H9 (cell line): ENCODE results near the gene WSB1. TPM values are rescaled to one million over a fixed set of nuclear protein-coding genes. Genes with fewer than 3 reads are reported as not detected.

Source experiments
- DNase-seq: peaks from one replicate; pipeline ENCODE4 v3.0.0-alpha.2; 2017
- H2AFZ ChIP-seq: one replicate; pipeline ENCODE4 v1.6.1; 2013; ENCODE audit warnings: mild to moderate bottlenecking, low read length, control low read depth, moderate library complexity
- H2AK5ac ChIP-seq: 2 replicates; pipeline ENCODE4 v1.6.1; 2013; ENCODE audit warnings: low read length, control low read depth, mixed read lengths; ENCODE audit not compliant: insufficient read length
- H2BK120ac ChIP-seq: one replicate; pipeline ENCODE4 v1.6.1; 2013; ENCODE audit warnings: low read depth, mild to moderate bottlenecking, low read length, control low read depth, inconsistent platforms; ENCODE audit not compliant: poor library complexity, severe bottlenecking
- H2BK12ac ChIP-seq: 2 replicates; pipeline ENCODE4 v1.6.1; 2013; ENCODE audit warnings: low read length, control low read depth, mixed read lengths, low read depth; ENCODE audit not compliant: insufficient read length
- H2BK15ac ChIP-seq: 2 replicates; pipeline ENCODE4 v1.6.1; 2013; ENCODE audit warnings: low read depth, low read length, control low read depth
- H2BK20ac ChIP-seq: one replicate; pipeline ENCODE4 v1.6.1; 2013; ENCODE audit warnings: low read depth, mild to moderate bottlenecking, low read length, control low read depth, inconsistent platforms; ENCODE audit not compliant: poor library complexity, severe bottlenecking
- H2BK5ac ChIP-seq: 2 replicates; pipeline ENCODE4 v1.6.1; 2013; ENCODE audit warnings: low read length, control low read depth, mixed read lengths; ENCODE audit not compliant: insufficient read length
- H3K14ac ChIP-seq: 2 replicates; pipeline ENCODE4 v1.6.1; 2013; ENCODE audit warnings: low read length, control low read depth; ENCODE audit not compliant: insufficient read depth
- H3K18ac ChIP-seq: 2 replicates; pipeline ENCODE4 v1.6.1; 2013; ENCODE audit warnings: low read depth, mild to moderate bottlenecking, mixed read lengths, low read length, control low read depth; ENCODE audit not compliant: insufficient read length
- H3K23ac ChIP-seq: 2 replicates; pipeline ENCODE4 v1.6.1; 2013; ENCODE audit warnings: low read length, control low read depth, mixed read lengths, low read depth; ENCODE audit not compliant: insufficient read length
- H3K23me2 ChIP-seq: 2 replicates; pipeline ENCODE4 v1.6.1; 2013; ENCODE audit warnings: low read depth, mild to moderate bottlenecking, mixed read lengths, low read length, control low read depth; ENCODE audit not compliant: insufficient read length, poor library complexity, severe bottlenecking
- H3K27ac ChIP-seq: 2 replicates; pipeline ENCODE4 v1.5.1; 2013; ENCODE audit warnings: low read length, control low read depth, mixed read lengths, low read depth; ENCODE audit not compliant: insufficient read length
- H3K27me3 ChIP-seq: 2 replicates; pipeline ENCODE4 v1.6.1; 2013; ENCODE audit warnings: low read length, control low read depth, inconsistent platforms; ENCODE audit not compliant: insufficient read depth
- H3K4ac ChIP-seq: 2 replicates; pipeline ENCODE4 v1.6.1; 2013; ENCODE audit warnings: low read depth, mild to moderate bottlenecking, control low read depth, inconsistent platforms, low read length, moderate library complexity
- H3K4me1 ChIP-seq: 2 replicates; pipeline ENCODE4 v1.6.1; 2013; ENCODE audit warnings: low read length, control low read depth, inconsistent platforms; ENCODE audit not compliant: insufficient read depth
- H3K4me2 ChIP-seq: 2 replicates; pipeline ENCODE4 v1.6.1; 2013; ENCODE audit warnings: low read length, control low read depth, mixed read lengths; ENCODE audit not compliant: insufficient read length, insufficient read depth
- H3K56ac ChIP-seq: 2 replicates; pipeline ENCODE4 v1.6.1; 2013; ENCODE audit warnings: low read depth, mild to moderate bottlenecking, mixed read lengths, low read length, control low read depth; ENCODE audit not compliant: insufficient read length
- H3K79me1 ChIP-seq: 2 replicates; pipeline ENCODE4 v1.6.1; 2013; ENCODE audit warnings: low read depth, mild to moderate bottlenecking, moderate library complexity, low read length, control low read depth, inconsistent platforms; ENCODE audit not compliant: insufficient read depth, poor library complexity, severe bottlenecking
- H3K79me2 ChIP-seq: 2 replicates; pipeline ENCODE4 v1.6.1; 2013; ENCODE audit warnings: low read length, control low read depth, inconsistent platforms; ENCODE audit not compliant: insufficient read depth
- H3K9ac ChIP-seq: 2 replicates; pipeline ENCODE4 v1.6.1; 2013; ENCODE audit warnings: low read length, control low read depth, mixed read lengths; ENCODE audit not compliant: insufficient read length; ENCODE audit errors: extremely low read depth
- H3K9me3 ChIP-seq: one replicate; pipeline ENCODE4 v1.6.1; 2013; ENCODE audit warnings: low read depth, low read length, inconsistent platforms; ENCODE audit not compliant: control insufficient read depth
- H3T11ph ChIP-seq: one replicate; pipeline ENCODE4 v1.6.1; 2013; ENCODE audit warnings: mild to moderate bottlenecking, low read length, control low read depth, inconsistent platforms
- H4K20me1 ChIP-seq: one replicate; pipeline ENCODE4 v1.6.1; 2013; ENCODE audit not compliant: control insufficient read depth, insufficient read length, insufficient read depth
- H4K5ac ChIP-seq: 2 replicates; pipeline ENCODE4 v1.6.1; 2013; ENCODE audit warnings: low read depth, mild to moderate bottlenecking, mixed read lengths, low read length, control low read depth; ENCODE audit not compliant: insufficient read length
- H4K8ac ChIP-seq: replicated peaks from 2 replicates; pipeline ENCODE4 v1.6.1; 2013; ENCODE audit warnings: low read length, control low read depth, mixed read lengths, low read depth; ENCODE audit not compliant: insufficient read length
- H4K91ac ChIP-seq: 2 replicates; pipeline ENCODE4 v1.6.1; 2013; ENCODE audit warnings: low read depth, mild to moderate bottlenecking, moderate library complexity, mixed read lengths, low read length, control low read depth; ENCODE audit not compliant: insufficient read length
- H3K27ac Mint-ChIP-seq, 3 experiments: 2 replicates in 2 of 3; 3 replicates in 1 of 3; pipeline ENCODE4 v1.8.0; 2020 to 2021; ENCODE audit warnings: mixed read lengths in 3 of 3, mild to moderate bottlenecking in 1 of 3, moderate library complexity in 1 of 3
- H3K27me3 Mint-ChIP-seq: 2 replicates; pipeline ENCODE4 v1.8.0; 2021; ENCODE audit warnings: low read depth, mild to moderate bottlenecking, moderate library complexity, mixed read lengths
- H3K36me3 Mint-ChIP-seq, 3 experiments: 2 replicates in 2 of 3; 3 replicates in 1 of 3; pipeline ENCODE4 v1.8.0; 2020 to 2021; ENCODE audit warnings: low read depth in 3 of 3, mixed read lengths in 3 of 3; ENCODE audit not compliant: insufficient read depth in 1 of 3
- H3K4me1 Mint-ChIP-seq, 2 experiments: 2 replicates each; pipeline ENCODE4 v1.8.0; 2020; ENCODE audit warnings: mixed read lengths in 2 of 2
- H3K4me3 Mint-ChIP-seq, 2 experiments: 2 replicates in 1 of 2; 3 replicates in 1 of 2; pipeline ENCODE4 v1.8.0; 2020 to 2021; ENCODE audit warnings: mild to moderate bottlenecking in 2 of 2, mixed read lengths in 2 of 2, moderate library complexity in 1 of 2
- H3K9me3 Mint-ChIP-seq, 2 experiments: 2 replicates in 1 of 2; 3 replicates in 1 of 2; pipeline ENCODE4 v1.8.0; 2020; ENCODE audit warnings: mild to moderate bottlenecking in 2 of 2, mixed read lengths in 2 of 2, moderate library complexity in 1 of 2
- CTCF ChIP-seq: fragments of 200-600 bp; sonication (generic); conservative IDR thresholded peaks from 3 replicates; pipeline ENCODE4 v1.8.0; 2021; ENCODE audit warnings: antibody characterized with exemption, mild to moderate bottlenecking
- WGBS: extraction: QIAGEN DNeasy Blood & Tissue Kit; methylation state at CpG from one replicate; pipeline ENCODE4 v1.1.7; 2013; ENCODE audit warnings: missing lambda C conversion rate, low lambda C conversion rate, mixed read lengths; ENCODE audit not compliant: insufficient read length; ENCODE audit errors: extremely low coverage; 5-methylcytosine and 5-hydroxymethylcytosine counted together
- total RNA-seq: library from RNA; stranded (reverse); gene quantifications from 2 replicates; pipeline ENCODE4 v1.2.1, GENCODE V29; 2021

Gene WSB1
- total RNA-seq, 1 experiment from 2014 or later: 187 TPM

GRCh38 chr17:27296428-27296979 lies 2.6 kb downstream of the WSB1 start:
- peak overlapping the region; percentile 100 for H3K4me3 Mint-ChIP-seq
- Histone ChIP-seq H3K27me3 (no peaks in the 10 kb centered on the region), H3K4ac (no peak overlapping the region), H4K8ac (no peak overlapping the region), H2BK20ac (no peak overlapping the region), H3K23me2 (peaks cover 2% of the 10 kb centered on the region), H3K9me3 (no peaks in the 10 kb centered on the region), H4K20me1 (no peaks in the 10 kb centered on the region), H3K56ac (no peak overlapping the region), H3K79me1 (peaks cover 12% of the 10 kb centered on the region), H3K4me1 (peaks cover 2% of the 10 kb centered on the region; the same call in 1 of the 2 replicates), H2BK12ac (no peak overlapping the region), H3K79me2 (peaks cover 36% of the 10 kb centered on the region; the same call in 1 of the 2 replicates), H2BK120ac (no peak overlapping the region), H4K91ac (no peak overlapping the region), H3K18ac (no peak overlapping the region), H3K4me2 (peak overlapping the region; percentile 18), H4K5ac (no peak overlapping the region), H3K14ac (no peak overlapping the region), H2AFZ (no peak overlapping the region), H3K9ac (no peak overlapping the region), H3K27ac (no peak overlapping the region), H3T11ph (no peak overlapping the region), H2BK5ac (no peak overlapping the region), H2BK15ac (no peak overlapping the region), H3K23ac (no peak overlapping the region), H2AK5ac (no peak overlapping the region)
- H3K9me3 Mint-ChIP-seq: no peaks in the 10 kb centered on the region
- DNase-seq: no peak
- TF ChIP-seq CTCF: no peak
- peak overlapping the region in 1 of 3 experiments; percentile 68; a peak in 1 of 7 replicates for H3K27ac Mint-ChIP-seq
- H3K4me1 Mint-ChIP-seq: peaks cover 34 to 39% of the 10 kb centered on the region in 2 experiments
- peaks cover 3 to 31% (median 13%) of the 10 kb centered on the region in 3 experiments; a peak in 6 of 7 replicates for H3K36me3 Mint-ChIP-seq
- WGBS: no CpG with 5 or more reads among the region's 2 CpGs
- H3K27me3 Mint-ChIP-seq: no peaks in the 10 kb centered on the region
